NCI-H2227 treated with DMSO at 0.1 percent for 48 hours (cell line): ENCODE measurements around the gene GLA.

Source experiments
- DNase-seq: peaks from one replicate; lab custom pipeline; 2025; lab: John Stamatoyannopoulos, UW

The GLA gene

GRCh38 chrX:101395789-101396188 is 11.9 kb downstream of the GLA start:
- no peak for DNase-seq

- no peak for DNase-seq
These were observed 13.4 kb downstream of the GLA start for GRCh38 chrX:101394372-101394771.

- DNase-seq, result no peak
These were observed 14.0 kb downstream of the GLA start for GRCh38 chrX:101393530-101394305.

GRCh38 chrX:101391831-101392230 is 15.9 kb downstream of the GLA start:
- DNase-seq, result no peak

- DNase-seq, result peak; percentile 96
These were observed 16.8 kb downstream of the GLA start, which contains the start of gene RPL36A for GRCh38 chrX:101390664-101391525. RPL36A (plus strand) TSS chrX:101391011; CDS start chrX:101391044, 33 bp downstream.

GRCh38 chrX:101388604-101389003 is 19.1 kb downstream of the GLA start:
- no peak for DNase-seq

- DNase-seq, result no peak
These were observed 21.2 kb downstream of the GLA start for GRCh38 chrX:101386542-101386885.

- DNase-seq, result no peak
These were observed 21.8 kb downstream of the GLA start, which contains the start of gene BTK for GRCh38 chrX:101385795-101386541. BTK (minus strand) TSS chrX:101386191; CDS start chrX:101375284, 10,907 bp downstream.

- no peak for DNase-seq
These were observed 22.6 kb downstream of the GLA start for GRCh38 chrX:101385026-101385684.

GRCh38 chrX:101383679-101384205 is 24.0 kb downstream of the GLA start:
- DNase-seq, result no peak

- DNase-seq, result no peak
These were observed 30.2 kb downstream of the GLA start for GRCh38 chrX:101377547-101377946.

GRCh38 chrX:101370888-101371504 is 36.7 kb downstream of the GLA start:
- DNase-seq, result no peak

- DNase-seq, result no peak
These were observed 38.0 kb downstream of the GLA start for GRCh38 chrX:101369687-101370086.

GRCh38 chrX:101368800-101369199 is 38.9 kb downstream of the GLA start:
- no peak for DNase-seq

GRCh38 chrX:101365301-101365795 is 42.4 kb downstream of the GLA start:
- DNase-seq, result no peak

- no peak for DNase-seq
These were observed 45.0 kb downstream of the GLA start for GRCh38 chrX:101362757-101363156.

GRCh38 chrX:101362116-101362515 is 45.6 kb downstream of the GLA start:
- DNase-seq, result no peak

- DNase-seq, result no peak
These were observed 47.3 kb downstream of the GLA start for GRCh38 chrX:101360390-101360789.

GRCh38 chrX:101359966-101360365 is 47.8 kb downstream of the GLA start:
- DNase-seq, result no peak

GRCh38 chrX:101357166-101357795 is 50.4 kb downstream of the GLA start:
- DNase-seq, result no peak
